Measurements from ENCODE around the gene ZNF625.

GRCh38 chr19:12202250-12202649 is 45.7 kb upstream of the ZNF625 start:
- TF ChIP-seq POLR2A (IDR thresholded peaks at IDR 0.05; ENCODE audit: low read depth) = no peak
- no peak for TF ChIP-seq POLR2AphosphoS5 (IDR thresholded peaks at IDR 0.05)
- TF ChIP-seq CTCF (IDR thresholded peaks at IDR 0.05) = peak in 1 of 3 experiments; percentile 3
